IMR-90 (cell line): ENCODE measurements around the gene CTAG1B. TPM values are rescaled to one million over a fixed set of nuclear protein-coding genes. Genes with fewer than 3 reads are reported as not detected.

Experiments
- ATAC-seq: fragments of 200-7000 bp; cut with Tn5 transposase; 2 replicates; pipeline ENCODE4 v1.9.1; 2020; ENCODE audit warnings: low read depth, mild to moderate bottlenecking, moderate library complexity
- BruUV-seq: library from RNA; stranded (reverse); fragments of 400-500 nt; replicated peaks from 2 replicates; lab custom pipeline; 2021; lab: Mats Ljungman, UMichigan
- CTCF ChIA-PET: fragments of 300-600 bp; formaldehyde crosslinking; extraction: SDS; loops from one replicate; lab custom pipeline; 2021; ENCODE audit warnings: antibody characterized with exemption; lab: Yijun Ruan, JAX
- POLR2A ChIA-PET: fragments of 300-600 bp; sonication (Branson Sonifier 250); formaldehyde crosslinking; loops from one replicate; lab custom pipeline; 2022; ENCODE audit warnings: antibody characterized with exemption; ENCODE audit not compliant: unreplicated experiment; lab: Charles Lee
- DNase-seq: peaks from one replicate; pipeline ENCODE4 v3.0.0; 2013
- H2AFZ ChIP-seq: replicated peaks from 2 replicates; pipeline ENCODE3; 2013; ENCODE audit warnings: low read length, mild to moderate bottlenecking; ENCODE audit not compliant: poor library complexity
- H2AK5ac ChIP-seq: 2 replicates; pipeline ENCODE4 v1.6.1; 2013; ENCODE audit warnings: low read depth, low read length, inconsistent platforms
- H2AK9ac ChIP-seq: replicated peaks from 2 replicates; pipeline ENCODE3; 2013; ENCODE audit warnings: mild to moderate bottlenecking, low read depth, low read length, moderate library complexity; ENCODE audit not compliant: poor library complexity
- H2BK120ac ChIP-seq: 2 replicates; pipeline ENCODE4 v1.6.1; 2013; ENCODE audit warnings: low read depth, low read length, inconsistent platforms
- H2BK15ac ChIP-seq: 3 replicates; pipeline ENCODE4 v1.6.1; 2013; ENCODE audit warnings: low read depth, low read length, inconsistent platforms
- H2BK20ac ChIP-seq: 2 replicates; pipeline ENCODE4 v1.6.1; 2013; ENCODE audit warnings: low read depth, mild to moderate bottlenecking, inconsistent platforms, low read length, moderate library complexity
- H2BK5ac ChIP-seq: 2 replicates; pipeline ENCODE4 v1.6.1; 2013; ENCODE audit warnings: mild to moderate bottlenecking, low read depth, low read length, inconsistent platforms; ENCODE audit not compliant: poor library complexity, severe bottlenecking
- H3K14ac ChIP-seq: replicated peaks from 2 replicates; pipeline ENCODE4 v1.6.1; 2013; ENCODE audit warnings: low read depth, low read length, inconsistent platforms
- H3K18ac ChIP-seq: 2 replicates; pipeline ENCODE4 v1.6.1; 2013; ENCODE audit warnings: low read depth, low read length, control low read depth
- H3K23ac ChIP-seq: 2 replicates; pipeline ENCODE4 v1.6.1; 2013; ENCODE audit warnings: low read depth, low read length, inconsistent platforms
- H3K27ac ChIP-seq: 2 replicates; pipeline ENCODE4 v1.5.1; 2013; ENCODE audit warnings: mild to moderate bottlenecking, control low read depth, low read length; ENCODE audit not compliant: insufficient read depth
- H3K27me3 ChIP-seq: 2 replicates; pipeline ENCODE4 v1.6.1; 2013; ENCODE audit warnings: low read length; ENCODE audit not compliant: control insufficient read depth, insufficient read depth
- H3K36me3 ChIP-seq: 2 replicates; pipeline ENCODE4 v1.6.1; 2013; ENCODE audit warnings: low read length, mixed read lengths; ENCODE audit not compliant: control insufficient read depth, insufficient read depth
- H3K4ac ChIP-seq: 2 replicates; pipeline ENCODE4 v1.6.1; 2013; ENCODE audit warnings: low read depth, low read length, inconsistent platforms
- H3K4me1 ChIP-seq: 2 replicates; pipeline ENCODE4 v1.6.1; 2013; ENCODE audit warnings: low read length, mixed read lengths; ENCODE audit not compliant: control insufficient read depth, insufficient read depth
- H3K4me2 ChIP-seq: 2 replicates; pipeline ENCODE4 v1.6.1; 2013; ENCODE audit warnings: low read depth, mild to moderate bottlenecking, control low read depth, low read length, moderate library complexity
- H3K4me3 ChIP-seq: 2 replicates; pipeline ENCODE4 v1.5.1; 2013; ENCODE audit warnings: low read depth, mild to moderate bottlenecking, control low read depth, low read length, moderate library complexity; ENCODE audit not compliant: insufficient read depth
- H3K56ac ChIP-seq: 2 replicates; pipeline ENCODE4 v1.6.1; 2013; ENCODE audit warnings: low read length, inconsistent platforms; ENCODE audit not compliant: insufficient read depth; ENCODE audit errors: extremely low read depth
- H3K79me1 ChIP-seq, 2 experiments: 2 replicates each; pipeline ENCODE4 v1.6.1; 2013; ENCODE audit warnings: low read length in 2 of 2, inconsistent platforms in 1 of 2, low read depth in 1 of 2
- H3K9ac ChIP-seq: 2 replicates; pipeline ENCODE4 v1.6.1; 2013; ENCODE audit warnings: low read depth, low read length, control low read depth
- H3K9me1 ChIP-seq: 2 replicates; pipeline ENCODE4 v1.6.1; 2013; ENCODE audit warnings: low read length, inconsistent platforms; ENCODE audit not compliant: insufficient read depth
- H3K9me3 ChIP-seq: 2 replicates; pipeline ENCODE4 v1.6.1; 2013; ENCODE audit warnings: low read length; ENCODE audit not compliant: control insufficient read depth, insufficient read depth
- H4K20me1 ChIP-seq: 2 replicates; pipeline ENCODE4 v1.6.1; 2013; ENCODE audit warnings: low read length, inconsistent platforms; ENCODE audit not compliant: insufficient read depth
- H4K5ac ChIP-seq: 2 replicates; pipeline ENCODE4 v1.6.1; 2013; ENCODE audit warnings: mild to moderate bottlenecking, low read depth, low read length, control low read depth
- H4K8ac ChIP-seq, 2 experiments: 2 replicates each; pipeline ENCODE4 v1.6.1; 2013; ENCODE audit warnings: low read depth in 2 of 2, low read length in 2 of 2, control low read depth in 1 of 2, inconsistent platforms in 1 of 2
- H4K91ac ChIP-seq: 2 replicates; pipeline ENCODE4 v1.6.1; 2013; ENCODE audit warnings: low read depth, low read length, inconsistent platforms; ENCODE audit not compliant: insufficient read depth
- CHD1 ChIP-seq: IDR thresholded peaks from 2 replicates; pipeline ENCODE4 v1.6.1; 2012; ENCODE audit warnings: low read depth, low read length, improper control_type of control experiment
- FOS ChIP-seq: fragments of 150-350 bp; IDR thresholded peaks from 2 replicates; pipeline ENCODE4 v1.6.1; 2016; ENCODE audit warnings: low read depth, low read length
- MAFK ChIP-seq: IDR thresholded peaks from 2 replicates; pipeline ENCODE4 v1.6.1; 2012; ENCODE audit warnings: low read depth, low read length, improper control_type of control experiment
- MAZ ChIP-seq: IDR thresholded peaks from 2 replicates; pipeline ENCODE4 v1.6.1; 2012; ENCODE audit warnings: low read depth, mild to moderate bottlenecking, low read length, improper control_type of control experiment, moderate library complexity, borderline replicate concordance
- POLR2A ChIP-seq: IDR thresholded peaks from 2 replicates; pipeline ENCODE4 v1.6.1; 2012; ENCODE audit warnings: mild to moderate bottlenecking, low read depth, low read length
- RFX5 ChIP-seq: IDR thresholded peaks from 2 replicates; pipeline ENCODE4 v1.8.0; 2012; ENCODE audit warnings: low read depth, mild to moderate bottlenecking, low read length, moderate library complexity
- SMC3 ChIP-seq: fragments of 150-350 bp; IDR thresholded peaks from 2 replicates; pipeline ENCODE4 v1.6.1; 2016; ENCODE audit warnings: low read depth, mild to moderate bottlenecking, antibody characterized with exemption, low read length, moderate library complexity
- WGBS, 2 experiments: methylation state at CpG; one replicate each; pipeline versions ENCODE4 v1.1.5 to v1.1.7; 2013; ENCODE audit warnings: missing lambda C conversion rate in 2 of 2; ENCODE audit not compliant: insufficient read length in 1 of 2; ENCODE audit errors: extremely low coverage in 2 of 2; 5-methylcytosine and 5-hydroxymethylcytosine counted together
- dilution Hi-C: fragments of 300-500 bp; cut with HindIII; formaldehyde crosslinking; loops from one replicate; pipeline ENCODE4 v1.14.3; 2018; ENCODE audit warnings: low sequenced_read_pairs; ENCODE audit not compliant: unreplicated experiment
- in situ Hi-C: fragments of 300-500 bp; cut with MboI; formaldehyde crosslinking; loops from 3 replicates; pipeline ENCODE4 v1.14.3; 2019; ENCODE audit warnings: low sequenced_read_pairs, inconsistent platforms, mixed read lengths
- intact Hi-C: fragments of 100-400 bp; cut with micrococcal nuclease; formaldehyde crosslinking; loops from 2 replicates; pipeline ENCODE4 v1.10.0; 2022
- polyA plus RNA-seq, 3 experiments: library from polyadenylated mRNA; depleted of rRNA; stranded (reverse); fragments of >200 nt; gene quantifications; 2 replicates each; pipeline ENCODE4 v1.2.3, GENCODE V29; 2012; ENCODE audit warnings: low replicate concordance in 1 of 3
- total RNA-seq: library from RNA; depleted of rRNA; stranded (reverse); fragments of >200 nt; gene quantifications from 2 replicates; pipeline ENCODE4 v1.2.3, GENCODE V29; 2012

Gene CTAG1B
- total and polyA plus RNA-seq, 2 of the 4 experiments (the other 2 are of a cell fraction), result not detected

DNA sequence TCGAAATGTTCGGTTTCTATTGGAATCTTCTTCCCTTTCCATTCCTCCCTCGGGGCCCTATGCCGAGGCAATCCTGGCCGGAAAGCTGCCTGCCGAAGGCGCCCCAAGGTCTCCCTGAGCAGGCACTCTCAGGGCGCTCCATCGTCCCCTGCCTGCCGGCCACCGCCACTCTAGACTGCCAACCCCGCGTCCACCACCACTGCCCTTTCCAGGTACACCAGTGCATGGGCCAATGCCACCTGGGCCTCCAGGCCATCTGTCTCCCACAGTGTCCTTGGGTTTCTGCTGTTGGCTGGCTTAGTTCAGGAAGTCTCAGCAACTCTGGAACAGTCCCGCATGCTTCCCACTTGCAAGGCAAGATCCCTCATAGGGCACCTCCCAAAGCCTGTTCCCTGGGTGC lies 19.6 kb downstream of the CTAG1B start:
- Histone ChIP-seq H4K91ac (no peak overlapping the region), H3K4me3 (no peak overlapping the region), H3K27ac (no peak overlapping the region), H3K4ac (no peak overlapping the region), H3K9me1 (no peaks in the 10 kb centered on the region), H2BK5ac (no peak overlapping the region), H3K23ac (no peak overlapping the region), H4K5ac (no peak overlapping the region), H3K79me1 (no peaks in the 10 kb centered on the region), H3K4me1 (no peaks in the 10 kb centered on the region; the same call in 1 of the 2 replicates), H2BK15ac (no peak overlapping the region), H3K4me2 (no peak overlapping the region), H2AFZ (no peak overlapping the region), H3K9me3 (peaks cover 5% of the 10 kb centered on the region), H2AK5ac (no peak overlapping the region), H2BK20ac (no peak overlapping the region), H3K18ac (no peak overlapping the region), H4K20me1 (no peaks in the 10 kb centered on the region), H2AK9ac (no peak overlapping the region), H3K56ac (no peak overlapping the region), H3K9ac (no peak overlapping the region), H3K14ac (no peak overlapping the region), H4K8ac (no peak overlapping the region), H3K36me3 (no peaks in the 10 kb centered on the region), H2BK120ac (no peak overlapping the region), H3K27me3 (peaks cover 6% of the 10 kb centered on the region)
- no peak for DNase-seq
- POLR2A ChIA-PET, result interaction anchor here (0.6 kb wide), 1 partner anchor 177 kb away, joined by 4 read pairs; no protein-coding TSS in a partner anchor
- TF ChIP-seq SMC3 (no peak), MAFK (no peak), POLR2A (no peak), FOS (no peak), RFX5 (no peak), CHD1 (no peak), MAZ (no peak)
- WGBS, 2 experiments, result 88% methylated on average over 10 of the region's 14 CpGs; no CpG with 5 or more reads in 1 of the 2 experiments
- CTCF ChIA-PET, result no interaction called here
- no TSS peak for BruUV-seq
- dilution Hi-C loops (no loop called here), intact Hi-C loops (no loop called here), in situ Hi-C loops (loop anchor here (25.0 kb wide), 1 partner anchor 138 kb away; no protein-coding TSS in a partner anchor)
- no peak for ATAC-seq
